IMR-90 (cell line): ENCODE data around the gene CREB5. TPM values are rescaled to one million over a fixed set of nuclear protein-coding genes. Genes with fewer than 3 reads are reported as not detected.

Source experiments
- ATAC-seq: fragments of 200-7000 bp; cut with Tn5 transposase; 2 replicates; pipeline ENCODE4 v1.9.1; 2020; ENCODE audit warnings: low read depth, mild to moderate bottlenecking, moderate library complexity
- BruUV-seq: library from RNA; stranded (reverse); fragments of 400-500 nt; replicated peaks from 2 replicates; lab custom pipeline; 2021; lab: Mats Ljungman, UMichigan
- CTCF ChIA-PET: fragments of 300-600 bp; formaldehyde crosslinking; extraction: SDS; loops from one replicate; lab custom pipeline; 2021; ENCODE audit warnings: antibody characterized with exemption; lab: Yijun Ruan, JAX
- POLR2A ChIA-PET: fragments of 300-600 bp; sonication (Branson Sonifier 250); formaldehyde crosslinking; loops from one replicate; lab custom pipeline; 2022; ENCODE audit warnings: antibody characterized with exemption; ENCODE audit not compliant: unreplicated experiment; lab: Charles Lee
- DNase-seq: peaks from one replicate; pipeline ENCODE4 v3.0.0; 2013
- H2AFZ ChIP-seq: replicated peaks from 2 replicates; pipeline ENCODE3; 2013; ENCODE audit warnings: low read length, mild to moderate bottlenecking; ENCODE audit not compliant: poor library complexity
- H2AK5ac ChIP-seq: 2 replicates; pipeline ENCODE4 v1.6.1; 2013; ENCODE audit warnings: low read depth, low read length, inconsistent platforms
- H2AK9ac ChIP-seq: replicated peaks from 2 replicates; pipeline ENCODE3; 2013; ENCODE audit warnings: mild to moderate bottlenecking, low read depth, low read length, moderate library complexity; ENCODE audit not compliant: poor library complexity
- H2BK120ac ChIP-seq: 2 replicates; pipeline ENCODE4 v1.6.1; 2013; ENCODE audit warnings: low read depth, low read length, inconsistent platforms
- H2BK15ac ChIP-seq: 3 replicates; pipeline ENCODE4 v1.6.1; 2013; ENCODE audit warnings: low read depth, low read length, inconsistent platforms
- H2BK20ac ChIP-seq: 2 replicates; pipeline ENCODE4 v1.6.1; 2013; ENCODE audit warnings: low read depth, mild to moderate bottlenecking, inconsistent platforms, low read length, moderate library complexity
- H2BK5ac ChIP-seq: 2 replicates; pipeline ENCODE4 v1.6.1; 2013; ENCODE audit warnings: mild to moderate bottlenecking, low read depth, low read length, inconsistent platforms; ENCODE audit not compliant: poor library complexity, severe bottlenecking
- H3K14ac ChIP-seq: replicated peaks from 2 replicates; pipeline ENCODE4 v1.6.1; 2013; ENCODE audit warnings: low read depth, low read length, inconsistent platforms
- H3K18ac ChIP-seq: 2 replicates; pipeline ENCODE4 v1.6.1; 2013; ENCODE audit warnings: low read depth, low read length, control low read depth
- H3K23ac ChIP-seq: 2 replicates; pipeline ENCODE4 v1.6.1; 2013; ENCODE audit warnings: low read depth, low read length, inconsistent platforms
- H3K27ac ChIP-seq: 2 replicates; pipeline ENCODE4 v1.5.1; 2013; ENCODE audit warnings: mild to moderate bottlenecking, control low read depth, low read length; ENCODE audit not compliant: insufficient read depth
- H3K27me3 ChIP-seq: 2 replicates; pipeline ENCODE4 v1.6.1; 2013; ENCODE audit warnings: low read length; ENCODE audit not compliant: control insufficient read depth, insufficient read depth
- H3K36me3 ChIP-seq: 2 replicates; pipeline ENCODE4 v1.6.1; 2013; ENCODE audit warnings: low read length, mixed read lengths; ENCODE audit not compliant: control insufficient read depth, insufficient read depth
- H3K4ac ChIP-seq: 2 replicates; pipeline ENCODE4 v1.6.1; 2013; ENCODE audit warnings: low read depth, low read length, inconsistent platforms
- H3K4me1 ChIP-seq: 2 replicates; pipeline ENCODE4 v1.6.1; 2013; ENCODE audit warnings: low read length, mixed read lengths; ENCODE audit not compliant: control insufficient read depth, insufficient read depth
- H3K4me2 ChIP-seq: 2 replicates; pipeline ENCODE4 v1.6.1; 2013; ENCODE audit warnings: low read depth, mild to moderate bottlenecking, control low read depth, low read length, moderate library complexity
- H3K4me3 ChIP-seq: 2 replicates; pipeline ENCODE4 v1.5.1; 2013; ENCODE audit warnings: low read depth, mild to moderate bottlenecking, control low read depth, low read length, moderate library complexity; ENCODE audit not compliant: insufficient read depth
- H3K56ac ChIP-seq: 2 replicates; pipeline ENCODE4 v1.6.1; 2013; ENCODE audit warnings: low read length, inconsistent platforms; ENCODE audit not compliant: insufficient read depth; ENCODE audit errors: extremely low read depth
- H3K79me1 ChIP-seq, 2 experiments: 2 replicates each; pipeline ENCODE4 v1.6.1; 2013; ENCODE audit warnings: low read length in 2 of 2, inconsistent platforms in 1 of 2, low read depth in 1 of 2
- H3K9ac ChIP-seq: 2 replicates; pipeline ENCODE4 v1.6.1; 2013; ENCODE audit warnings: low read depth, low read length, control low read depth
- H3K9me1 ChIP-seq: 2 replicates; pipeline ENCODE4 v1.6.1; 2013; ENCODE audit warnings: low read length, inconsistent platforms; ENCODE audit not compliant: insufficient read depth
- H3K9me3 ChIP-seq: 2 replicates; pipeline ENCODE4 v1.6.1; 2013; ENCODE audit warnings: low read length; ENCODE audit not compliant: control insufficient read depth, insufficient read depth
- H4K20me1 ChIP-seq: 2 replicates; pipeline ENCODE4 v1.6.1; 2013; ENCODE audit warnings: low read length, inconsistent platforms; ENCODE audit not compliant: insufficient read depth
- H4K5ac ChIP-seq: 2 replicates; pipeline ENCODE4 v1.6.1; 2013; ENCODE audit warnings: mild to moderate bottlenecking, low read depth, low read length, control low read depth
- H4K8ac ChIP-seq, 2 experiments: 2 replicates each; pipeline ENCODE4 v1.6.1; 2013; ENCODE audit warnings: low read depth in 2 of 2, low read length in 2 of 2, control low read depth in 1 of 2, inconsistent platforms in 1 of 2
- H4K91ac ChIP-seq: 2 replicates; pipeline ENCODE4 v1.6.1; 2013; ENCODE audit warnings: low read depth, low read length, inconsistent platforms; ENCODE audit not compliant: insufficient read depth
- BHLHE40 ChIP-seq: fragments of 150-350 bp; IDR thresholded peaks from 2 replicates; pipeline ENCODE4 v1.6.1; 2016; ENCODE audit warnings: mild to moderate bottlenecking, low read depth, low read length
- CEBPB ChIP-seq: IDR thresholded peaks from 2 replicates; pipeline ENCODE4 v1.6.1; 2012; ENCODE audit warnings: low read depth, low read length, improper control_type of control experiment
- CHD1 ChIP-seq: IDR thresholded peaks from 2 replicates; pipeline ENCODE4 v1.6.1; 2012; ENCODE audit warnings: low read depth, low read length, improper control_type of control experiment
- ELK1 ChIP-seq: fragments of 150-350 bp; IDR thresholded peaks from 2 replicates; pipeline ENCODE4 v1.6.1; 2016; ENCODE audit warnings: low read depth, mild to moderate bottlenecking, low read length, moderate library complexity, borderline replicate concordance
- FOS ChIP-seq: fragments of 150-350 bp; IDR thresholded peaks from 2 replicates; pipeline ENCODE4 v1.6.1; 2016; ENCODE audit warnings: low read depth, low read length
- MAFK ChIP-seq: IDR thresholded peaks from 2 replicates; pipeline ENCODE4 v1.6.1; 2012; ENCODE audit warnings: low read depth, low read length, improper control_type of control experiment
- MAZ ChIP-seq: IDR thresholded peaks from 2 replicates; pipeline ENCODE4 v1.6.1; 2012; ENCODE audit warnings: low read depth, mild to moderate bottlenecking, low read length, improper control_type of control experiment, moderate library complexity, borderline replicate concordance
- MXI1 ChIP-seq: IDR thresholded peaks from 2 replicates; pipeline ENCODE4 v1.6.1; 2012; ENCODE audit warnings: low read depth, mild to moderate bottlenecking, low read length, moderate library complexity, borderline replicate concordance
- NFE2L2 ChIP-seq: fragments of 150-350 bp; IDR thresholded peaks from 2 replicates; pipeline ENCODE4 v1.6.1; 2016; ENCODE audit warnings: low read depth, mild to moderate bottlenecking, low read length
- POLR2A ChIP-seq: IDR thresholded peaks from 2 replicates; pipeline ENCODE4 v1.6.1; 2012; ENCODE audit warnings: mild to moderate bottlenecking, low read depth, low read length
- RAD21 ChIP-seq: IDR thresholded peaks from 2 replicates; pipeline ENCODE4 v1.6.1; 2012; ENCODE audit warnings: low read length, improper control_type of control experiment
- RCOR1 ChIP-seq: IDR thresholded peaks from 2 replicates; pipeline ENCODE4 v1.6.1; 2012; ENCODE audit warnings: mild to moderate bottlenecking, low read length, improper control_type of control experiment; ENCODE audit not compliant: insufficient replicate concordance
- SMC3 ChIP-seq: fragments of 150-350 bp; IDR thresholded peaks from 2 replicates; pipeline ENCODE4 v1.6.1; 2016; ENCODE audit warnings: low read depth, mild to moderate bottlenecking, antibody characterized with exemption, low read length, moderate library complexity
- USF2 ChIP-seq: fragments of 150-350 bp; IDR thresholded peaks from 2 replicates; pipeline ENCODE4 v1.6.1; 2017; ENCODE audit warnings: mild to moderate bottlenecking, antibody characterized with exemption, low read length, low read depth
- WGBS, 2 experiments: methylation state at CpG; one replicate each; pipeline versions ENCODE4 v1.1.5 to v1.1.7; 2013; ENCODE audit warnings: missing lambda C conversion rate in 2 of 2; ENCODE audit not compliant: insufficient read length in 1 of 2; ENCODE audit errors: extremely low coverage in 2 of 2; 5-methylcytosine and 5-hydroxymethylcytosine counted together
- dilution Hi-C: fragments of 300-500 bp; cut with HindIII; formaldehyde crosslinking; loops from one replicate; pipeline ENCODE4 v1.14.3; 2018; ENCODE audit warnings: low sequenced_read_pairs; ENCODE audit not compliant: unreplicated experiment
- in situ Hi-C: fragments of 300-500 bp; cut with MboI; formaldehyde crosslinking; loops from 3 replicates; pipeline ENCODE4 v1.14.3; 2019; ENCODE audit warnings: low sequenced_read_pairs, inconsistent platforms, mixed read lengths
- intact Hi-C: fragments of 100-400 bp; cut with micrococcal nuclease; formaldehyde crosslinking; loops from 2 replicates; pipeline ENCODE4 v1.10.0; 2022
- polyA plus RNA-seq, 3 experiments: library from polyadenylated mRNA; depleted of rRNA; stranded (reverse); fragments of >200 nt; gene quantifications; 2 replicates each; pipeline ENCODE4 v1.2.3, GENCODE V29; 2012; ENCODE audit warnings: low replicate concordance in 1 of 3
- total RNA-seq: library from RNA; depleted of rRNA; stranded (reverse); fragments of >200 nt; gene quantifications from 2 replicates; pipeline ENCODE4 v1.2.3, GENCODE V29; 2012
- TF ChIP-seq, protein P1 (sequence below): conservative IDR thresholded peaks from 2 replicates; pipeline ENCODE4 v1.5.1; 2012; ENCODE audit warnings: mild to moderate bottlenecking, low read depth, low read length, improper control_type of control experiment

CREB5 gene
- total and polyA plus RNA-seq, 2 of the 4 experiments (the other 2 are of a cell fraction): 7.3 to 13.1 TPM

DNA sequence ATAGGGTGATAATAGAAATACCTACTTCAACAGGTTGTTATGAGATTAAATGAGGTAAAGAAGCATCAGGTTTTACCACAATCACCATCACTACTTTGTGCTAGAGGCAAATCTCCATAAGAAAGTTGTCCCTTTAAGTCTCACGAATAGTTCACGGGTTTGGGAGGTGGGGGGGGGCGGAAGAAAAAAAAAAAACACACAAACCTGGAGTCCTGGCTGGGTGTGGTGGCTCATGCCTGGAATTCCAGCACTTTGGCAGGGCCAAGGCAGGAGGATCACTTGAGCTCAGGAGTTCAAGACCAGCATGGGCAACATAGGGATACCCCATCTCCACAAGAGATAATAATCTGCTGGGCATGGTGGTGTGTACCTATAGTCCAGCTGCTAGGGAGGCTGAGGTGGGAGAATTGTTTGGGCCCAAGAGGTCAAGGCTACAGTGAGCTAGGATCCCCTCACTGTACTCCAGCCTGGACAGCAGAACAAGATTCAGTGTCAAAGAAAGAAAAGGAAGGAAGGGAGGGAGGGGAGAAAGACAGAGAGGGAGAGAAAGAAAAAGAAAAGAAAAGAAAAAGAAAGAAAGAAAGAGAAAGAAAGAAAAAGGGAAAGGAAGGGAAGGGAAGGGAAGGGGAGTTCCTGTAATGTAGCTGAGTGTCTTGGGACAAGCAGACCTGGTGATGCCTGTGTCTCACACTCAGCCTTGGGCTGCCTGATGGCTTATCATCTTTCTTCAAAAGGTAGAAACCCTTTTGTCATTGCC is 231.4 kb downstream of the CREB5 start:
- ChIA-PET POLR2A (no interaction called here), CTCF (interaction anchor here (0.6 kb wide), 1 partner anchor 14 kb away, joined by 3 read pairs; no protein-coding TSS in a partner anchor)
- TF ChIP-seq MXI1 (no peak), MAFK (no peak), BHLHE40 (no peak), CHD1 (no peak), RCOR1 (no peak), RAD21 (no peak), CEBPB (no peak), SMC3 (no peak), FOS (no peak), ELK1 (no peak), POLR2A (no peak), USF2 (no peak), MAZ (no peak), NFE2L2 (no peak)
- TF ChIP-seq, protein P1, sequence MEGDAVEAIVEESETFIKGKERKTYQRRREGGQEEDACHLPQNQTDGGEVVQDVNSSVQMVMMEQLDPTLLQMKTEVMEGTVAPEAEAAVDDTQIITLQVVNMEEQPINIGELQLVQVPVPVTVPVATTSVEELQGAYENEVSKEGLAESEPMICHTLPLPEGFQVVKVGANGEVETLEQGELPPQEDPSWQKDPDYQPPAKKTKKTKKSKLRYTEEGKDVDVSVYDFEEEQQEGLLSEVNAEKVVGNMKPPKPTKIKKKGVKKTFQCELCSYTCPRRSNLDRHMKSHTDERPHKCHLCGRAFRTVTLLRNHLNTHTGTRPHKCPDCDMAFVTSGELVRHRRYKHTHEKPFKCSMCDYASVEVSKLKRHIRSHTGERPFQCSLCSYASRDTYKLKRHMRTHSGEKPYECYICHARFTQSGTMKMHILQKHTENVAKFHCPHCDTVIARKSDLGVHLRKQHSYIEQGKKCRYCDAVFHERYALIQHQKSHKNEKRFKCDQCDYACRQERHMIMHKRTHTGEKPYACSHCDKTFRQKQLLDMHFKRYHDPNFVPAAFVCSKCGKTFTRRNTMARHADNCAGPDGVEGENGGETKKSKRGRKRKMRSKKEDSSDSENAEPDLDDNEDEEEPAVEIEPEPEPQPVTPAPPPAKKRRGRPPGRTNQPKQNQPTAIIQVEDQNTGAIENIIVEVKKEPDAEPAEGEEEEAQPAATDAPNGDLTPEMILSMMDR: no peak
- DNase-seq (no peak), ATAC-seq (no peak)
- H3K18ac ChIP-seq: no peak overlapping the region
- no peak overlapping the region for H2BK120ac ChIP-seq
- H2BK15ac ChIP-seq: no peak overlapping the region
- H3K27me3 ChIP-seq: no peaks in the 10 kb centered on the region
- H3K36me3 ChIP-seq: no peaks in the 10 kb centered on the region
- no peak overlapping the region for H4K8ac ChIP-seq
- no peaks in the 10 kb centered on the region for H3K9me1 ChIP-seq
- H3K4me1 ChIP-seq: no peaks in the 10 kb centered on the region
- intact Hi-C loops (no loop called here), in situ Hi-C loops (no loop called here), dilution Hi-C loops (no loop called here)
- H3K56ac ChIP-seq: no peak overlapping the region
- H3K9me3 ChIP-seq: no peaks in the 10 kb centered on the region
- H4K5ac ChIP-seq: no peak overlapping the region
- H3K27ac ChIP-seq: no peak overlapping the region
- H3K79me1 ChIP-seq: no peaks in the 10 kb centered on the region
- BruUV-seq: no TSS peak
- H2BK20ac ChIP-seq: no peak overlapping the region
- no peak overlapping the region for H3K9ac ChIP-seq
- H3K14ac ChIP-seq: no peak overlapping the region
- no CpG with 5 or more reads among the region's 3 CpGs for WGBS, 2 experiments
- no peaks in the 10 kb centered on the region for H4K20me1 ChIP-seq
- no peak overlapping the region for H2AK5ac ChIP-seq
- H3K23ac ChIP-seq: no peak overlapping the region
- no peak overlapping the region for H2AK9ac ChIP-seq
- no peak overlapping the region for H3K4me2 ChIP-seq
- no peak overlapping the region for H3K4me3 ChIP-seq
- H4K91ac ChIP-seq: no peak overlapping the region
- no peak overlapping the region for H3K4ac ChIP-seq
- H2BK5ac ChIP-seq: no peak overlapping the region
- H2AFZ ChIP-seq: no peak overlapping the region
